PC-9 (cell line): ENCODE data around the gene ABHD16A.

Source experiments
- CTCF ChIP-seq: fragments of 200-600 bp; sonication (generic); conservative IDR thresholded peaks from 2 replicates; pipeline ENCODE4 v1.6.1; 2017; ENCODE audit warnings: mixed run types, antibody characterized with exemption, mild to moderate bottlenecking, moderate library complexity
- EZH2 ChIP-seq: fragments of 200-600 bp; sonication (generic); IDR thresholded peaks from 2 replicates; pipeline ENCODE4 v1.8.0; 2017; ENCODE audit warnings: antibody characterized with exemption, low read depth

GRCh38 chr6:31659649-31660380 is 43.3 kb downstream of the ABHD16A start:
- TF ChIP-seq CTCF (no peak), EZH2 (no peak)
